GM12872 (cell line): ENCODE data around the gene UBR4.

Source experiments
- CTCF ChIP-seq: IDR thresholded peaks from 3 replicates; pipeline ENCODE4 v1.5.1; 2011; ENCODE audit warnings: low read depth, mild to moderate bottlenecking, low read length, moderate library complexity; ENCODE audit not compliant: insufficient read depth

UBR4 gene

GRCh38 chr1:19061343-19061742 lies 148.7 kb downstream of the UBR4 start:
- no peak for TF ChIP-seq CTCF

- TF ChIP-seq CTCF = no peak
Observed at GRCh38 chr1:19059773-19060172, 150.3 kb downstream of the UBR4 start.

- no peak for TF ChIP-seq CTCF
Observed at GRCh38 chr1:19058476-19058797, 151.6 kb downstream of the UBR4 start.

- no peak for TF ChIP-seq CTCF
Observed at GRCh38 chr1:19057784-19058475, 152.1 kb downstream of the UBR4 start.

- no peak for TF ChIP-seq CTCF
Observed at GRCh38 chr1:19057182-19057779, 152.8 kb downstream of the UBR4 start.

- no peak for TF ChIP-seq CTCF
Observed at GRCh38 chr1:19055701-19056100, 154.4 kb downstream of the UBR4 start.

- no peak for TF ChIP-seq CTCF
Observed at GRCh38 chr1:19055001-19055400, 155.1 kb downstream of the UBR4 start.
